ENCODE data around the gene TNFSF13. TPM values are rescaled to one million over a fixed set of nuclear protein-coding genes. Genes with fewer than 3 reads are reported as not detected.
A peak's percentile ranks its signal among the peaks of the same experiment; 100 is the strongest.

The TNFSF13 gene
- total RNA-seq, 1 donor from 2014 or later: 0.31 TPM

DNA sequence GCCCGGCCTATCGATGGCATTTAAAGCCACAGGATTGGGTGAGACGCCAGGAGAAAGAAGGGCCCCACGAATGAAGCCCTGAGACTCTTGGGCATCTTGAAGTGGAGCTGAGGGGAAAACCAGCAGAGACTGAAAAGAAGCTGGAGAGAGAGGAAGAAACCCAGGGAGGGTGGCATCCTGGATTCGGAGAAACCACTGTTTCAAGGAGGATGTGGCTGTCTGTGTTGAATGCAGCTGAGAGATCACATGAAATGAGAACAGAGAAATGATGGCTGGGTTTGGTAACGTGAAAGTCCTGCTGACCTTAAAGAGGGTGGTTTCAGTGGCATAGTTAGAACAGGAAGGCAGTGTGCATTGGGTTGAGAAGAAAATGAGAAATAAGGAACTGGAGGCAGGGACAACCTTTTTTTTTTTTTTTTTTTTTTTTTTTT lies 5.9 kb upstream of the TNFSF13 start:
- DNase-seq: no peak

GRCh38 chr17:7553356-7553755 lies 5.2 kb upstream of the TNFSF13 start:
- DNase-seq: no peak

- DNase-seq: no peak
Measured at GRCh38 chr17:7555320-7555948, 3.1 kb upstream of the TNFSF13 start.

DNA sequence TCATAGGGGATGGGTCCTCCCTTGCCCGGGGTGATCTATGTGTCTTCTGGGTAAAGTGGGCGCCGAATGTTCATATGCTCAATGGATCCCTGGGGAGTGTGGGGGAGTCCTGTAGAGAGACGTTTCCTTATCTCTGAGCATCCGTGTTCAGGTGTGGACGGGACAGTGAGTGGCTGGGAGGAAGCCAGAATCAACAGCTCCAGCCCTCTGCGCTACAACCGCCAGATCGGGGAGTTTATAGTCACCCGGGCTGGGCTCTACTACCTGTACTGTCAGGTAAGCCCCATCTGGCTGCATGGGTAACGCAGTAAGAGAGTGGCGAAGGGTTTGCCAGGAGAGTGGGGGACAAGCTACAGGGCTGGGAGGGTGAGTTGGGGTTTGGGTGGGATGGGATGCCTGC lies 1.9 kb upstream of the TNFSF13 start:
- DNase-seq: no peak

- no peak for DNase-seq
Measured at GRCh38 chr17:7557147-7557764, 1.3 kb upstream of the TNFSF13 start.

DNA sequence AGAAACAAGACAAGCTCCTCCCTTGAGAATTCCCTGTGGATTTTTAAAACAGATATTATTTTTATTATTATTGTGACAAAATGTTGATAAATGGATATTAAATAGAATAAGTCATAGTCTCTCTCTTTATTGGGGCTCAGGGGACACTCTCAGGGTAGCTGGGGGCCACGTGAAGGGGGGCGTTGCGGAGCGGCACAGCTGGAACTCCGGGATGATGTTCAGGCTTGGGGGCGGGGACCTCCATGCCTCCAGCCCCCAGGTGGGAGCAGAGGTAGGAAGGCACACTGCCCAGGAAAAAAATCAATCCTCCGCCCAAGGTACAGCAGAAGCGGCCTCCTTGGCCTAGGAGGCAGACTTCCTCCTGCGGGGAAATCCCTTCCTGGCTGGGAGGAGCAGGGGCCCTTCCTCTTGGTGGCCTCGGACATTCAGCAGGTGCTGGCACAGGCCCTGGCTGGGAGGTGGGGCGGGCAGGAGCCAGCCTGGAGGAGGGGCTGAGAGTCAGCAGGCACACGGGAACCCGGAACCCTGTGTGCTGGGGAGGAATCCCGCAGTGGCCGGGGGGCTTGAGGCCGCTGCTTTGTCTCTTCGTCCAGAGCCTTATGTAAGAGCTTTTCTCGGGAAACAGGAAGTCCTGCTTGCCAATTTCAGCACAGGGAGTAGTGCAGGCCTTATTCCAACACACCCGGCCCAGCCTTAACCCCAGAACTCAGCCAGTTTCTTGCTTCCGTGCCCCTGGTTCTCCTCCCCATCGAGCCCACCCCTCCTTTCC lies 591 bp upstream of the TNFSF13 start:
- peak; percentile 59 for DNase-seq

- no peak for DNase-seq
Measured at GRCh38 chr17:7559320-7560171, 996 bp downstream of the TNFSF13 start.

- DNase-seq: no peak
Measured at GRCh38 chr17:7560172-7561027, 1.9 kb downstream of the TNFSF13 start.

- peak; percentile 64 for DNase-seq
Measured at GRCh38 chr17:7561028-7561575, 2.6 kb downstream of the TNFSF13 start.

GRCh38 chr17:7561589-7562207 lies 3.1 kb downstream of the TNFSF13 start, which contains the start of gene SENP3:
SENP3 (plus strand) TSS chr17:7561919; CDS start chr17:7563077, 1,158 bp downstream.
- peak; percentile 82 for DNase-seq

DNA sequence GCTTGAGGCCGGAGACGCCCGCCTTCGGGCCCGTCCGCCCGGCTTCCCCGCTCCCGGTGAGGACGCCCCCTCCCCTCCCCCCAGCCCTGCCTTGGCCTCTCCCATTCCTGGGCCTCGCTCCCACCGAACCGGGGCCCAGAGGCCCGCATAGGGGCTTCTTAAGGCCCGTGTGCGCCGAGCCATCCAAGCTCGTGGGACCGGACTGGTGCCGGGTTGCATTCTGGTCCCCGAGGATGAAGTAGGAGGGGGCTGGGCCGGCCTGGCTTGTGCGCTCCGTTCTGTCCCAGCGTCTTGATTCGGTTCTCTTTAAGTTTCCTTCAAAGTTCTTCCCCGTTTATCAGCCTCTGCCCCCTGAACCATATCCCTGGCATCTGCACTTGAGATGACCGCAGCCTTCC lies 3.7 kb downstream of the TNFSF13 start:
- DNase-seq: no peak

- DNase-seq: no peak
Measured at GRCh38 chr17:7563115-7563869, 4.7 kb downstream of the TNFSF13 start.

DNA sequence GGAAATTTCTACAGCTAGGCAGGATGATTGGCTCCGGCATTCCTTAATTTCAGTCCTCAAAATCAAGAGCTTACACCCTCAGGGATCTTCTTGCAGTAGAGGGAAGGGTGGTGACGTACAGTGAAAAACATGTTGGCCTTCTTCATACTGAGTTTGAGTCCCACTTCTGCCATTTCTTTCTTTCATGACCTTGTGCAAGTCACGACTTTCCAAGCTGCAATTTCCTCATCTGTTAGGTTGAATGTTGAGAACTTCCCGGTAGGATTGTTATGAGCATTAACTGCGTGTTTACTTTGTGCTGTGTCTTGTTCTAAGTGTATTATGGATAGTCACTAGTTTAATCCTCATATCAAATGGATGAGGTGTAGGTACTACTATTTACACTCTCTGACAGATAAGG lies 11.0 kb downstream of the TNFSF13 start:
- no peak for DNase-seq

GRCh38 chr17:7570351-7570750 lies 11.8 kb downstream of the TNFSF13 start:
- no peak for DNase-seq

DNA sequence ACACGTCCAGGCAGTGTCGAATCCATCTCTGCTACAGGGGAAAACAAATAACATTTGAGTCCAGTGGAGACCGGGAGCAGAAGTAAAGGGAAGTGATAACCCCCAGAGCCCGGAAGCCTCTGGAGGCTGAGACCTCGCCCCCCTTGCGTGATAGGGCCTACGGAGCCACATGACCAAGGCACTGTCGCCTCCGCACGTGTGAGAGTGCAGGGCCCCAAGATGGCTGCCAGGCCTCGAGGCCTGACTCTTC lies 13.7 kb downstream of the TNFSF13 start:
- DNase-seq: no peak

DNA sequence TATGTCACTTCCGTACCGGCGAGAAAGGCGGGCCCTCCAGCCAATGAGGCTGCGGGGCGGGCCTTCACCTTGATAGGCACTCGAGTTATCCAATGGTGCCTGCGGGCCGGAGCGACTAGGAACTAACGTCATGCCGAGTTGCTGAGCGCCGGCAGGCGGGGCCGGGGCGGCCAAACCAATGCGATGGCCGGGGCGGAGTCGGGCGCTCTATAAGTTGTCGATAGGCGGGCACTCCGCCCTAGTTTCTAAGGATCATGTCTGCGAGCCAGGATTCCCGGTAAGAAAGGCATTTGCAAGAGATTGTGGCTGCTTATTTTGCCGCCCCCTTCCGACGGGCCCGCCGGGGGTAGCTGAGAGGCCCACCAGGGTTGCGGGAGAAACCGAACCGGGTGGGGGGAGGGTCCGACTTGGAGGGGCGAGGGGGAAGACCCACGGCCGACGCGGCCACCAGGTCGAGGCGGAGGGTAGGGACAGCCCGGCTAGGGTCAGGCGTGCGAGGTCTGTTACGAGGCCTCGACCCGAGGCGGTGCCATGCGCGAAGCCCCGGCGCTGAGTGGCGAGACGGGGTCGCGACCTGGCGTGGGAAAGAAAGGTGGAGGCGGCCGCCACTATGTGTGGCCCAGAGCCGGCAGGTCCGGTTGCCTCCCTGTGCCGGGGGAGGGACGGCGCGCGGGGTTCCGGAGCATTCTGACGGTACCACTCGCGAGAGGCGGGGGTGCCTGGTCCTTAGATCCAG lies 14.2 kb downstream of the TNFSF13 start:
- peak; percentile 99 for DNase-seq

DNA sequence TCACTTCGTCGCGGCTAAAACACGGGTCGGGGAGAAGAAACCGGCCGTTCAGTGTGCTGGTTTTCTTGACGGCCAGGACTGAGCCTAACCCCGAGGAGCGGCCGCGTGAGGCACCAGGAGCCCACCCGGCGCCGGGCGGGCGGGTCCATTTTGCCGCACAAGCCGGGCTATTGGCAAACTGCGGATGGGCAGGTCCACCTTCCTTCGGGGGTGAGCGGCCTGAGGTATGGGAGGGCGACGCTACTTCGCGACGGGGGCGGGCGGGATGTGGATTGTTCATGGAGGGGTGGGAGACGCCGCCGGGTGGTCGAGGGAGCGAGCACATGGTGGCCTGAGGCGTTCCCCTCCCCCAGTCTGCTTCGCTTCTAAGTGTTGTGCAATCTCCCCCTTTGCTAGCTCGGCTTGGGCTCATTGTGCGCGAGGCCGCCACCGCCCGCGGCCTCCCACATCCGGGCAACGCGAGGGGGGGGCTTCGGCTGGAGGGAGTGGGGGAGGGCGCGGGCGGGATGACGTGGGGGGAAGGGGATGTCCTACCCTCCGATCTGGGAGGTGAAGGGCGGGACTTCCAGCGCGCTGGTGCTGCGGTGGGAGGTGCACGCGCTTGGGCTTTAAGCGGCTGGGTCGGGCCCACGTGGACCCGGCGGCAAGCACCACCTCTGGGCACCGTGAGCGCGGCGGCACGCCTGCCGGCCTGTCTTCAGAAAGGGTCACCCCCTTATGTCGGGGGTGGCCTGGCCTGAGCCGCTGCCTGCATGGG lies 15.0 kb downstream of the TNFSF13 start:
- DNase-seq: peak; percentile 86

GRCh38 chr17:7574176-7574953 lies 15.8 kb downstream of the TNFSF13 start:
- no peak for DNase-seq
